GM18498 (cell line): ENCODE data around the gene GALNTL6.

ENCODE experiments used
- ATAC-seq: cut with Tn5 transposase; IDR thresholded peaks from one replicate; pipeline ENCODE4 v1.9.1; 2021; ENCODE audit warnings: mild to moderate bottlenecking, moderate library complexity; ENCODE audit not compliant: unreplicated experiment

The GALNTL6 gene

GRCh38 chr4:171876636-171877035 is 63.4 kb downstream of the GALNTL6 start:
- no peak for ATAC-seq

DNA sequence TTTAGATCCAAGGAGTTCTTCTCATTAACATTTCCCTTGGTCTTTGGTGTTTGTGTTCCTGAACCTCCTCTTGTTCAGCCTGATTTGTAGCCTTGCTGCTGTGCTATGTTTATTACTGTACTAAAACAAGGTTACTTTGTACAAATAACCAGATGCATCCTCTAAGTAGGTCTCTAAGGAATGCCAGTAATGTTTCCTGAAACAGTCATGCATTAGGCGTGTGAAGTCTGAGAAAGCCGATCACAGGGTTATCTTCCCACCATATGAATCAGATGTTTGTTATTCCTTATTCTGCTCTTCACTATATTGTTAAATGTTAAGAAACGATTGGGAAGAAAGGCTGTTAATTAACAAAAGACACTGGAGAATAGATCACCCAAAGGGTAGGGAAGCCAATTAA is 66.9 kb downstream of the GALNTL6 start:
- no peak for ATAC-seq

GRCh38 chr4:171889681-171890080 is 76.5 kb downstream of the GALNTL6 start:
- no peak for ATAC-seq

- ATAC-seq, result peak; percentile 83
Measured at GRCh38 chr4:171891038-171891437, 77.8 kb downstream of the GALNTL6 start.

DNA sequence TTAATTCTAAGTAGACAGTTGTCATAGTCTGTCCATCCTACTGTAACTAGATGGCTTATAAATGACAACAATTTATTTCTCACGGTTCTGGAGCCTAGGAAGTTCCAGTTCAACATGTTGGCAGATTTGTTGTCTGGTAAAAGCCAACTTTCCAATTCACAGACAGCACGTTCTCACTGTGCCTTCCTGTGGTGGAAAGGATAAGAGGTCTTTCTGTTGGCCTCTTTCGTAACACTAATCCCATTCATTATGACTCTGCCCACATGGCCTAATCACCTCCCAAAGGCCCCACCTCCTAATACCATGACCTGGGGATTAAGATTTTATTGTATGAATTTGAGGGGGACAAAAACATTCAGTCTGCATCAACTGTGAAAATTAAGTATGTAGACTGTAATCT is 83.2 kb downstream of the GALNTL6 start:
- ATAC-seq, result no peak

GRCh38 chr4:171919314-171919713 is 106.1 kb downstream of the GALNTL6 start:
- ATAC-seq, result no peak

GRCh38 chr4:171920901-171921300 is 107.7 kb downstream of the GALNTL6 start:
- no peak for ATAC-seq

- ATAC-seq, result no peak
Measured at GRCh38 chr4:171924746-171925376, 111.7 kb downstream of the GALNTL6 start.

DNA sequence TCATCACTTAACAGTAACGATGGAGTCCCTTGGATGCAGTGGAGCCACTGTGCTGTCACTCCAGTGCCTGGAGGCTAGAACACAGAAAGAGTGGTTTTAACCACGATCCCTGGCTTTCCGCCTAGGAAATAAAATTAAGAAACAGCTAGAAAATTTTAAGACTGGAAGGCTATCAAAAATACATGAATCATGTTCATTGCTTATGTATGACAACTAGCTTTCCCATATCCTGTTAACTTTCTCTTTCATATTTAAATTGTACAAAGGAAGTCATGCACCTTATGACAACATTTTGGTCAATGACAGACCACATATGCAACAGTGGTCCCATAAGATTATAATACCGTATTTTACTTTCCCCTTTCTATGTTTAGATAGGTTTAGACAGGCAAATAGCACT is 115.1 kb downstream of the GALNTL6 start:
- ATAC-seq, result no peak

- no peak for ATAC-seq
Measured at GRCh38 chr4:171929477-171929876, 116.3 kb downstream of the GALNTL6 start.

- ATAC-seq, result no peak
Measured at GRCh38 chr4:171929907-171930306, 116.7 kb downstream of the GALNTL6 start.

- no peak for ATAC-seq
Measured at GRCh38 chr4:171932238-171932637, 119.0 kb downstream of the GALNTL6 start.

- no peak for ATAC-seq
Measured at GRCh38 chr4:171940656-171941055, 127.5 kb downstream of the GALNTL6 start.

DNA sequence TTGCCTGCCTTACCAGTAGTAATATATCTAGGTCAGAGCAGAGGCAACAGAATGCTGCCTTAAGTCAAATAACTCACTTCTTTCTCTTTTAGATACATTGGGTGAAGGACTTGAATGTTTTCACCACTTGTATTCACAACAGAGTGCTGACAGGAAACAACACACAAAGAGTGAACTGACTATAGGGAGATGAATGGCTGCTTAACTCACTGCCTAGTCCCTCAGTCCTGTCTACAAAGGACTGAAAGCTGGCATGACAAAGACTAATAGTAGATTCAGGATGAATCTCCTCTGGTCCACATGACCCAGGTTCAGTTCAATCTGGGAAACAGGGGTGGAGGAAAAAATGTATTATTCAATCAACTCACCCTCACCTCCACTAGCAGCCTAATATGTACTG is 134.2 kb downstream of the GALNTL6 start:
- ATAC-seq, result no peak

DNA sequence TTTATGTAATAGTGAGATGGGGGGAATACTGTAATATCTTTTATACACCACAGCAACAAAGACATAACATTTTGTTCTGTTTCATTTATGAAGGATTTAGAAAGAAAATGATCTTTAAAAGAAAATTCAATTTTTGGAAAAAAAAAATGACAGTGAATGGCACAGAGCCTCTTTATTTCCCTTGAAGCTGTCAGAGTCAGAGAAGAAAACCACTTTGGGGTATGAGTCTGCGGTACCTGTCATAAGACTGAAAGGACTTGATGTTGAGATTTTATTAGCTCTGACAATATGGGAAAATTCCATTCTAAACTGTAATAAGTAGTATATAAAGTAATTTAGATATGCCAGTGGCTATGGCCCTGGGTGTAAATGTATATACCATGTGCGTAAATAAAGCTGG is 134.8 kb downstream of the GALNTL6 start:
- ATAC-seq, result no peak

GRCh38 chr4:171954650-171955049 is 141.4 kb downstream of the GALNTL6 start:
- no peak for ATAC-seq

GRCh38 chr4:171956678-171957077 is 143.5 kb downstream of the GALNTL6 start:
- ATAC-seq, result no peak

- ATAC-seq, result no peak
Measured at GRCh38 chr4:171962110-171962509, 148.9 kb downstream of the GALNTL6 start.

DNA sequence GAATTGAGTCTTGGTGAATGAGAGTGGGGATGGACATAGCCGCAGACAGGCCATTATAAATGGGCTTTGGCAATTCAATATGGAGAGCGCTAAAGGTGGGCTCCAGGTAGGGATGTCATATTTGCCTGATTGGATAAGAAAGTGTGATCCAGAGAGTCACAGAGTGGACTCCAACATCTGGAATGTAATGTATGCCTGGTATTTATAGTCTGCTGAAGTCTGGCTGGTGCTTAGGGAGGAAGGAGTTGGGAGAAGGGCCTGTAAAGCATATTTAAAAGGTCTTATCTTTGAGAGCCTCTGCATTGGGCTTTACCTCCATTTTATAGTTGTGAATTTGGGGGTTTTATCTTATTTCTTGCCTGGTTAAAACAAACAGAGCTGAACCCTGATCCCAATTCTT is 153.2 kb downstream of the GALNTL6 start:
- no peak for ATAC-seq

DNA sequence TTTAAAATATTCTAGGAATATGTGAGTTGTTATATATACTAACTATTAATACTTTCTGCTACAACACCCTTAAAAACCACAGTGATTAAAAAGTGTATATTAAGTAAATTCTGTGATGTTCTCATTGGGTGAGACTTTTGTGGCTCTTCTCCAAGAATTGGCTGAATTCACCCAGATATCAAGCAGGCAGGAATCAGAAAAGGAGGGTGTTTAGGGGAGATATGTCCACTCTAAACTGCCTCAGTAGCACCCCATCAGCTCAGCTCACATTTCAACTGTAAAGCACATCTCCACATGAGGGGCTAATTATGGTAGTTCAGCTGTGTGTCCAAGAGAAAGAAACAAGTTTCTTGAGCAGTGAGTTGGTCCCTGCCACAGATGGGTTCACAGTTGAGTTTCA is 165.0 kb downstream of the GALNTL6 start:
- ATAC-seq, result no peak

DNA sequence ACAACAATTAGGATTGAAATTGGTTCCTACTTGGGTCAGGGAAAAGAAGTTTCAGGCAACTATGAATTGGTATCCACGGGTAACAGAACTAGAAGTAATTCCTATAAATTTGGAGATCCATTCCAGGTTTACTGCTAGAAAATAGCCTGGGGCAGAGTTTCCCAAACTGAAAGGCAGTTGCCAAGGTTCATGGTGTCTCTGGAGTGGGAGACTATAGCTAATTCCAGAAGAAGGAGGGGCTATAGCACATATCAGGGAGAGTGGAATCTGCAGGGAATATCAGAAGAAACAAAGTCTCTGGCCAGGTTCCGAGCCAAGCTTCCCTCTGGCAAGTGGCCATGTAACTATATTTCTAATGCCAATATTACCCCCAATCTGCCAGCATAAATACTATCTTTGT is 166.3 kb downstream of the GALNTL6 start:
- no peak for ATAC-seq

GRCh38 chr4:171981185-171981584 is 168.0 kb downstream of the GALNTL6 start:
- ATAC-seq, result no peak
